ENCODE data around the gene NR3C2. TPM values are rescaled to one million over a fixed set of nuclear protein-coding genes. Genes with fewer than 3 reads are reported as not detected.

NR3C2 gene
- total RNA-seq, 2 experiments from 2014 or later = 2.0 to 5.2 TPM

GRCh38 chr4:148184922-148185321 lies 257.3 kb downstream of the NR3C2 start:
- Histone ChIP-seq H3K4me1 (ENCODE audit: insufficient read depth, low read length, poor library complexity, severe bottlenecking) (no peaks in the 10 kb centered on the region), H2AFZ (ENCODE audit: low read length) (no peak overlapping the region), H3K4me3 (ENCODE audit: low read depth, low read length, poor library complexity, severe bottlenecking) (no peak overlapping the region), H3K9me2 (ENCODE audit: insufficient read depth, low read length) (no peaks in the 10 kb centered on the region), H4K20me1 (ENCODE audit: insufficient read depth, low read length) (no peaks in the 10 kb centered on the region), H3K4me2 (ENCODE audit: low read length) (no peak overlapping the region), H3K79me2 (ENCODE audit: insufficient read depth, low read depth, low read length) (no peaks in the 10 kb centered on the region), H3K9me3 (ENCODE audit: low read length) (no peaks in the 10 kb centered on the region), H3K36me3 (ENCODE audit: insufficient read depth, low read length) (no peaks in the 10 kb centered on the region), H3K27ac (ENCODE audit: low read depth, low read length, poor library complexity, severe bottlenecking) (no peak overlapping the region)
- DNase-seq (ENCODE audit: low spot score) = no peak
- TF ChIP-seq EZH2phosphoT487 (IDR thresholded peaks at IDR 0.05; ENCODE audit: borderline replicate concordance, low read depth, low read length) (no peak), CTCF (conservative IDR thresholded peaks at IDR 0.05; ENCODE audit: low read length) (no peak)
- BruUV-seq (replicated peaks) = no TSS peak
- ChIA-PET CTCF (ENCODE audit: unreplicated experiment) (no interaction called here), POLR2A (no interaction called here)
- intact Hi-C loops (cut with micrococcal nuclease; ENCODE audit: unreplicated experiment) = no loop called here

- Histone ChIP-seq H3K4me2 (ENCODE audit: low read length) (no peak overlapping the region), H3K9me2 (ENCODE audit: insufficient read depth, low read length) (no peaks in the 10 kb centered on the region), H3K27ac (ENCODE audit: low read depth, low read length, poor library complexity, severe bottlenecking) (no peak overlapping the region), H3K4me1 (ENCODE audit: insufficient read depth, low read length, poor library complexity, severe bottlenecking) (no peaks in the 10 kb centered on the region), H3K79me2 (ENCODE audit: insufficient read depth, low read depth, low read length) (no peaks in the 10 kb centered on the region), H3K4me3 (ENCODE audit: low read depth, low read length, poor library complexity, severe bottlenecking) (no peak overlapping the region), H3K36me3 (ENCODE audit: insufficient read depth, low read length) (no peaks in the 10 kb centered on the region), H3K9me3 (ENCODE audit: low read length) (no peaks in the 10 kb centered on the region), H4K20me1 (ENCODE audit: insufficient read depth, low read length) (no peaks in the 10 kb centered on the region), H2AFZ (ENCODE audit: low read length) (no peak overlapping the region)
- POLR2A ChIA-PET = no interaction called here
- intact Hi-C loops (cut with micrococcal nuclease; ENCODE audit: unreplicated experiment) = no loop called here
- TF ChIP-seq CTCF (conservative IDR thresholded peaks at IDR 0.05; ENCODE audit: low read length) = no peak
- TF ChIP-seq EZH2phosphoT487 (IDR thresholded peaks at IDR 0.05; ENCODE audit: borderline replicate concordance, low read depth, low read length) = no peak
- CTCF ChIA-PET (ENCODE audit: unreplicated experiment) = no interaction called here
- no peak for DNase-seq (ENCODE audit: low spot score)
- no TSS peak for BruUV-seq (replicated peaks)
Measured at GRCh38 chr4:148182230-148182911, 259.8 kb downstream of the NR3C2 start.

GRCh38 chr4:148173397-148174017 lies 268.7 kb downstream of the NR3C2 start:
- POLR2A ChIA-PET = interaction anchor here (0.6 kb wide), 1 partner anchor 1687 kb away, joined by 3 read pairs; no protein-coding TSS in a partner anchor
- H3K27ac ChIP-seq (ENCODE audit: low read depth, low read length, poor library complexity, severe bottlenecking) = no peak overlapping the region
- no peaks in the 10 kb centered on the region for H3K9me2 ChIP-seq (ENCODE audit: insufficient read depth, low read length)
- no peak overlapping the region for H2AFZ ChIP-seq (ENCODE audit: low read length)
- DNase-seq (ENCODE audit: low spot score) = no peak
- no peaks in the 10 kb centered on the region for H3K79me2 ChIP-seq (ENCODE audit: insufficient read depth, low read depth, low read length)
- TF ChIP-seq CTCF (conservative IDR thresholded peaks at IDR 0.05; ENCODE audit: low read length) (no peak), EZH2phosphoT487 (IDR thresholded peaks at IDR 0.05; ENCODE audit: borderline replicate concordance, low read depth, low read length) (no peak)
- CTCF ChIA-PET (ENCODE audit: unreplicated experiment) = no interaction called here
- BruUV-seq (replicated peaks) = no TSS peak
- intact Hi-C loops (cut with micrococcal nuclease; ENCODE audit: unreplicated experiment) = no loop called here
- peaks cover 4% of the 10 kb centered on the region for H3K4me1 ChIP-seq (ENCODE audit: insufficient read depth, low read length, poor library complexity, severe bottlenecking)
- H3K4me3 ChIP-seq (ENCODE audit: low read depth, low read length, poor library complexity, severe bottlenecking) = no peak overlapping the region
- H3K9me3 ChIP-seq (ENCODE audit: low read length) = no peaks in the 10 kb centered on the region
- no peaks in the 10 kb centered on the region for H3K36me3 ChIP-seq (ENCODE audit: insufficient read depth, low read length)
- H3K4me2 ChIP-seq (ENCODE audit: low read length) = no peak overlapping the region
- no peaks in the 10 kb centered on the region for H4K20me1 ChIP-seq (ENCODE audit: insufficient read depth, low read length)

All from OCI-LY7 (cell line).